ENCODE data around the gene GPR32. TPM values are rescaled to one million over a fixed set of nuclear protein-coding genes. Genes with fewer than 3 reads are reported as not detected.

GPR32 gene, protein sequence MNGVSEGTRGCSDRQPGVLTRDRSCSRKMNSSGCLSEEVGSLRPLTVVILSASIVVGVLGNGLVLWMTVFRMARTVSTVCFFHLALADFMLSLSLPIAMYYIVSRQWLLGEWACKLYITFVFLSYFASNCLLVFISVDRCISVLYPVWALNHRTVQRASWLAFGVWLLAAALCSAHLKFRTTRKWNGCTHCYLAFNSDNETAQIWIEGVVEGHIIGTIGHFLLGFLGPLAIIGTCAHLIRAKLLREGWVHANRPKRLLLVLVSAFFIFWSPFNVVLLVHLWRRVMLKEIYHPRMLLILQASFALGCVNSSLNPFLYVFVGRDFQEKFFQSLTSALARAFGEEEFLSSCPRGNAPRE
- not detected in 2 replicates for total RNA-seq

DNA sequence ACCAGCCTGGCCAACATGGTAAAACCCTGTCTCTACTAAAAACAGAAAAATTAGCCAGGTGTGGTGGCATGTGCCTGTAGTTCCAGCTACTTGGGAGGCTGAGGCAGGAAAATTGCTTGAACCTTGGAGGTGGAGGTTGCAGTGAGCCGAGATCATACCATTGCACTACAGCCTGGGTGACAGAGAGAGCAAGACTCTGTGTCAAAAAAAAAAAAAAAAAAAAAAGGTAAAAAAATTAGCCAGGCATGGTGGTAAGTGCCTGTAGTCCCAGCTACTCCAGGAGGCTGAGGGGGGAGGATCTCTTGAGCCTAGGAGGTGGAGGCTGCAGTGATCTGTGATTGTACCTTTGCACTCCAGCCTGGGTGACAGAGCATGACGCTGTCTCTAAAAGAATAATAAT, at the start of gene GPR32:
Gene GPR32, plus strand, starts transcription at position 301 of the 400 bp plus-strand sequence. CDS start 137 bp downstream, outside the sequence.

DNA sequence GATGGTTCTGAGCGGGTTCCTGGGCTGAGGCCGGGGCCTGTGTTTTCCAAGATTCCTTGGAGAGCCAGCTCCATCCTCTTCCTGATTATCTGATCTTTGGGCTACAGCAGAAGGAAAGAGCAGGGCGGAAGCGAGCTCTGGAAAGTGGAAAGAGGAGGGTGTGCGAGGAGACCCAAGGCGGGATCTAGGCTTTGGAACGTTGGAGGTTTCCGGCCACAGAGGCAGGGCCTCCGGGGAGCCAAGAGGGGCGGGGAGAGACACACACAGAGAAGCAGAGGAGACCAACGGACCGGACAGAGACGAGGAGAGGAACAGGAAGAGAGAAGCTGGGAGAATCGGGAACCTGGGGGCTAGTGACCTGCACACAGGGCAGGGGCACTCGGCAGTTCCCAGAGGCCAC, 47.2 kb upstream of the GPR32 start, which contains the start of gene CLEC11A:
Gene CLEC11A, plus strand, starts transcription at position 296 of the 400 bp plus-strand sequence. CDS start 162 bp downstream, outside the sequence.

DNA sequence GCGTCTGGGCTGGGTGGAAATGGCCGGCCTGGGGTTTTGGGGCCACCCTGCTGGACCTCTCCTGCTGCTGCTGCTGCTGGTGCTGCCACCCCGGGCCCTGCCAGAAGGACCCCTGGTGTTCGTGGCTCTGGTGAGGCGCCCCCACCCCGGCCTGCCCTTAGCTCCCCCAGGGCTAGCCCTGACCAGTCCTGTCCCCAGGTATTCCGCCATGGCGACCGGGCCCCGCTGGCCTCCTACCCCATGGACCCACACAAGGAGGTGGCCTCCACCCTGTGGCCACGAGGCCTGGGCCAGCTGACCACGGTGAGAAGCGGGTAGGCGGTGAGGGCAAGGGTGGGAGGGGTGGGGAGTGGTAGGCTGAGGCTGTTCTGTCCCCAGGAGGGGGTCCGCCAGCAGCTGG, 20.1 kb downstream of the GPR32 start, which contains the start of gene ACP4:
Gene ACP4, plus strand, starts transcription at position 20 of the 400 bp plus-strand sequence. Its CDS starts 0 bp downstream, at position 20.

Other genes starting within 250 kb of the GPR32 start
- under 0.01 TPM in 2 replicates for gene LRRC4B, start 202.0 kb upstream of the GPR32 start, total RNA-seq
- gene SYT3, start 130.6 kb upstream of the GPR32 start, total RNA-seq: not detected in 2 replicates
- gene C19orf81, start 121.0 kb upstream of the GPR32 start, total RNA-seq: not detected in 2 replicates
- gene SHANK1, start 50.7 kb upstream of the GPR32 start, total RNA-seq: not detected in 2 replicates
- 0.34 and 1.6 TPM in 2 replicates for gene CLEC11A, start 47.1 kb upstream of the GPR32 start, total RNA-seq
- not detected in 2 replicates for gene ACP4, start 20.0 kb downstream of the GPR32 start, total RNA-seq
- gene KLK1, start 53.3 kb downstream of the GPR32 start, total RNA-seq: not detected in 2 replicates
- not detected in 2 replicates for gene KLK15, start 63.1 kb downstream of the GPR32 start, total RNA-seq
- gene KLK3, start 84.5 kb downstream of the GPR32 start, total RNA-seq: not detected in 2 replicates
- gene KLK2, start 103.0 kb downstream of the GPR32 start, total RNA-seq: not detected in 2 replicates
- gene KLK4, start 140.9 kb downstream of the GPR32 start, total RNA-seq: not detected in 2 replicates
- not detected in 2 replicates for gene KLK5, start 182.6 kb downstream of the GPR32 start, total RNA-seq
- gene KLK6, start 199.1 kb downstream of the GPR32 start, total RNA-seq: not detected in 2 replicates
- not detected in 2 replicates for gene KLK7, start 213.5 kb downstream of the GPR32 start, total RNA-seq
- gene KLK8, start 231.1 kb downstream of the GPR32 start, total RNA-seq: not detected in 2 replicates
- not detected in 2 replicates for gene KLK10, start 249.2 kb downstream of the GPR32 start, total RNA-seq

All from dermis lymphatic vessel endothelial cell (primary cell).